Gastroesophageal sphincter (tissue), 4 donors: ENCODE results near the gene ADH6. TPM values are rescaled to one million over a fixed set of nuclear protein-coding genes. Genes with fewer than 3 reads are reported as not detected.
"Not testable (repeated sequence)": the region's sequence is repeated elsewhere in the genome, so short reads cannot be mapped to it uniquely, and the experiment has no call there.

Experiments used
- ATAC-seq: fragments of 150-250 bp; one replicate; pipeline ENCODE4 v1.9.1; 2016; ENCODE audit warnings: mild to moderate bottlenecking, moderate library complexity
- H3K27ac ChIP-seq, 4 donors: fragments of 200-600 bp; sonication (generic) in 3 of 4; 1 replicate in 3 of 4; 2 replicates in 1 of 4; pipeline ENCODE4 v1.5.1; 2016 to 2019
- H3K27me3 ChIP-seq: fragments of 200-600 bp; sonication (generic); one replicate; pipeline ENCODE4 v1.5.1; 2019
- H3K36me3 ChIP-seq, 2 donors: fragments of 200-600 bp; sonication (generic); one replicate each; pipeline ENCODE4 v1.5.1; 2019; ENCODE audit warnings: control low read depth in 1 of 2
- H3K4me1 ChIP-seq, 3 donors: fragments of 200-600 bp; sonication (generic); 1 replicate in 2 of 3; 2 replicates in 1 of 3; pipeline ENCODE4 v1.5.1; 2016 to 2019; ENCODE audit warnings: control low read depth in 2 of 3
- H3K4me3 ChIP-seq, 2 donors: fragments of 200-600 bp; sonication (generic); one replicate each; pipeline ENCODE4 v1.5.1; 2019; ENCODE audit warnings: mild to moderate bottlenecking in 1 of 2, moderate library complexity in 1 of 2
- H3K9me3 ChIP-seq, 3 donors: fragments of 200-600 bp; sonication (generic); one replicate each; pipeline ENCODE4 v1.5.1; 2017 to 2019; ENCODE audit warnings: control low read depth in 2 of 3
- CTCF ChIP-seq, 4 experiments: fragments of 200-600 bp in 2 of 4; fragments of 450-650 bp in 2 of 4; sonication (generic) in 1 of 4; IDR thresholded peaks; one replicate each; pipeline ENCODE4 v1.5.1; 2017 to 2019; ENCODE audit warnings: antibody characterized with exemption in 4 of 4, mild to moderate bottlenecking in 2 of 4, moderate library complexity in 2 of 4
- EP300 ChIP-seq: sonication (generic); formaldehyde crosslinking; IDR thresholded peaks from one replicate; pipeline ENCODE4 v1.6.1; 2017; ENCODE audit warnings: antibody characterized with exemption, mild to moderate bottlenecking
- POLR2A ChIP-seq, 2 donors: fragments of 450-650 bp; IDR thresholded peaks; one replicate each; pipeline ENCODE4 v1.6.1; 2017; ENCODE audit warnings: antibody characterized with exemption in 2 of 2, mild to moderate bottlenecking in 2 of 2, moderate library complexity in 1 of 2
- POLR2AphosphoS5 ChIP-seq: sonication (generic); formaldehyde crosslinking; IDR thresholded peaks from one replicate; pipeline ENCODE4 v1.6.1; 2017; ENCODE audit warnings: antibody characterized with exemption
- WGBS, 2 donors: methylation state at CpG; one replicate each; pipeline ENCODE4 v1.1.5; 2018; ENCODE audit warnings: low coverage in 1 of 2; 5-methylcytosine and 5-hydroxymethylcytosine counted together
- total RNA-seq, 4 donors: library from RNA; depleted of rRNA; stranded (reverse); fragments of >200 nt; gene quantifications; one replicate each; pipeline ENCODE4 v1.1.0, GENCODE V29; 2016

ADH6 gene
- total RNA-seq, 4 donors from 2014 or later = 0.19 TPM; not detected in 3

DNA sequence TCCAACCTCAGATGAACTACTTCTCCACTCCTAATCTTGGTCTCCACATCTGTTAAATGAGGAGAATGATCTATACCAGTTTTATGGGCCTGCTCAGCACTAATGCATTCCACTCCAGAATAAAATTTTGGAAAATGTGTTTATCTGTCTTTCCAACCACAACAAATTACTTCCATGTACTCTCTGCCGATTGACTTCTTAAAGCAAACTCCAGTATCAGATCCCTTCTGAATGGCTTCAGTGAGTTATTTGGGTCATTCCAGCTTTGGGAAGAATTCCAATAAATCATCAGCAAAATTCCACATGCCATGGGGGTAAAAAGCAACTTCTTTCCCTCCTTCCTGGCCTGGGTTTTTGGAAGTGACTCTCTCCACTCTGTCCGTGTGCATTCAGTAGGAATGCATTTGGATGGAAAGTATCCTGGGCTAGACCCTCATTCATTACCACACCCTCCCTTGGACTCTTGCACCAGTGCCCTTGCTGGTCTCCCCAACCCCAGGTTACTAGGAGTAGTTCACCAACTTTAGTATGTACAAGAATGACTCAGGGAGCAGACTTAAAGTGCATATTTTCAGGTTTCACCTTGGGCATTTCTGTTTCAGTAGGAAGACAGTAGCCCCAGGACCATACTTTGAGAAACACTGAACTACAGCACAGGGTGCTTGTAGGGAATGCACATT lies 15.4 kb upstream of the ADH6 start:
- Histone ChIP-seq H3K4me1 (no peaks in the 10 kb centered on the region), H3K36me3 (no peaks in the 10 kb centered on the region), H3K27ac (no peak overlapping the region), H3K4me3 (no peak overlapping the region), H3K27me3 (no peaks in the 10 kb centered on the region), H3K9me3 (peaks cover 0 to 24% (median 0%) of the 10 kb centered on the region in 3 donors)
- 20 to 25% methylated on average over 1 to 2 of the region's 2 CpGs for WGBS, 2 donors
- ATAC-seq = no peak
- TF ChIP-seq CTCF (IDR thresholded peaks at IDR 0.05) (no peak), POLR2AphosphoS5 (no peak), EP300 (no peak), POLR2A (IDR thresholded peaks at IDR 0.05) (no peak)

GRCh38 chr4:99233397-99233796 lies 14.4 kb upstream of the ADH6 start:
- not testable (repeated sequence) for ATAC-seq, H3K4me1 ChIP-seq, H3K27ac ChIP-seq, H3K27me3 ChIP-seq, H3K4me3 ChIP-seq, H3K36me3 ChIP-seq
- WGBS, 2 donors = 94% methylated on average over 2 of the region's 2 CpGs
- H3K9me3 ChIP-seq = peaks cover 0 to 19% (median 0%) of the 10 kb centered on the region in 3 donors

GRCh38 chr4:99228706-99229105 lies 9.7 kb upstream of the ADH6 start:
- peaks cover 0 to 14% (median 0%) of the 10 kb centered on the region in 3 donors for H3K9me3 ChIP-seq
- H3K27ac ChIP-seq, H3K36me3 ChIP-seq, H3K4me3 ChIP-seq, H3K4me1 ChIP-seq, H3K27me3 ChIP-seq, ATAC-seq: not testable (repeated sequence)
- 60 to 75% methylated on average over 1 of the region's 1 CpG for WGBS, 2 donors

- H3K36me3 ChIP-seq, ATAC-seq, H3K4me3 ChIP-seq, H3K27me3 ChIP-seq, H3K27ac ChIP-seq, H3K4me1 ChIP-seq: not testable (repeated sequence)
- H3K9me3 ChIP-seq = peaks cover 0 to 14% (median 0%) of the 10 kb centered on the region in 3 donors
- 84% methylated on average over 4 of the region's 4 CpGs for WGBS, 2 donors
Observed at GRCh38 chr4:99227646-99228045, 8.6 kb upstream of the ADH6 start.

- H3K4me3 ChIP-seq = no peak overlapping the region
- no peaks in the 10 kb centered on the region for H3K9me3 ChIP-seq
- peaks cover 0 to 13% (median 0%) of the 10 kb centered on the region in 3 donors for H3K4me1 ChIP-seq
- peak; percentile 90 for ATAC-seq
- H3K27me3 ChIP-seq = no peaks in the 10 kb centered on the region
- peak overlapping the region in 1 of 4 donors; percentile 33 for H3K27ac ChIP-seq
- H3K36me3 ChIP-seq = no peaks in the 10 kb centered on the region
- TF ChIP-seq POLR2A (IDR thresholded peaks at IDR 0.05) (no peak), CTCF (IDR thresholded peaks at IDR 0.05) (no peak), EP300 (no peak), POLR2AphosphoS5 (peak; percentile 37)
- 25 to 27% methylated on average over 1 of the region's 1 CpG for WGBS, 2 donors
Observed at GRCh38 chr4:99221980-99222379, 2.9 kb upstream of the ADH6 start.

DNA sequence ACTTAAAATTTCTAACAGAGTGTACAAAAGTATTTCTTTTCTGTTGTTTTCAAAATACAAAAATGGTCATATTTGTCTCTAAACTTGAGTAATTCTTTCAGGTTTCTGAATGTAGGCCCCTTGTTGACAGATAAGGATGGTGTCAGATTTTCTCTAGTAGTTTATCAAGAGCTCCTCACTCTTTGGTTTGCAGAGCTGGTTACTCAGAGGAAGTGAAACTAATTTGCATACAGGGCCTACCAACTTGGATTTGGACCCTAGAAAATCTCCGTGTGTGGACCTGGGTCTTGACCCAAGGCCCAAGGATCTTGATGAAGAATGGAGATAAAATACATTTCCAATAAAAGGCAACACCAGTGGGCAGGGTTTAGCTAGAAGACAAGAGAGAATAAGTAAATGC lies 433 bp upstream of the ADH6 start:
- ATAC-seq = no peak
- TF ChIP-seq POLR2AphosphoS5 (no peak), EP300 (no peak), POLR2A (IDR thresholded peaks at IDR 0.05) (no peak), CTCF (IDR thresholded peaks at IDR 0.05) (no peak)
- H3K9me3 ChIP-seq = no peaks in the 10 kb centered on the region
- no peaks in the 10 kb centered on the region for H3K36me3 ChIP-seq
- WGBS, 2 donors = 38 to 100% methylated on average over 1 of the region's 1 CpG
- H3K4me1 ChIP-seq = peaks cover 0 to 13% (median 0%) of the 10 kb centered on the region in 3 donors
- H3K4me3 ChIP-seq = no peak overlapping the region
- H3K27ac ChIP-seq = no peak overlapping the region
- no peaks in the 10 kb centered on the region for H3K27me3 ChIP-seq
